ENCODE results near the gene MAD2L1BP.

Gene MAD2L1BP

DNA sequence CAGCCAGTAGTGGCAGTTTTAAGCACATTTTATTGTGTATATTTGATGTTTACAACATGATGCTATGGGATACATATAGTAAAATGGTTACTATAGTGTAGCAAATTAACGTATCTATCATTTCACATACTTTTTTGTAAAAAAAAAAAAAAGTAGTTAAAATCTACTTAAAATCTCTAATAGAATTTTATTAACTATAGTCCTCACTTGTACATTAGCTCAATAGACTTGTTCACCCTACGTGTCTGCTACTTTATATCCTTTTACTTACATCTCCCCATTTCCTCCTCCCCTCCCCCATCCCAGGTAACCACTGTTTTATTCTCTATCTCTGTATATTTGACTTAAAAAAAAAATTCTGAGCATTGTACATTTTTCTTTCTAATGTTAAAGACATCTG is 29.6 kb upstream of the MAD2L1BP start:
- no CpG with 5 or more reads among the region's 2 CpGs for WGBS (ENCODE audit: insufficient coverage)
- Histone ChIP-seq H3K27ac (ENCODE audit: insufficient read depth in 1 of 2, low read depth in 1 of 2, low read length in 2 of 2, poor library complexity in 1 of 2, severe bottlenecking in 2 of 2) (no peak overlapping the region), H3K9me3 (ENCODE audit: control extremely low read depth in 1 of 5, control insufficient read depth in 4 of 5, insufficient read depth in 2 of 5, low read depth in 1 of 5, low read length in 4 of 5) (no peaks in the 10 kb centered on the region), H3K4me3 (ENCODE audit: control insufficient read depth in 1 of 7, extremely low read depth in 1 of 7, insufficient read depth in 4 of 7, low read depth in 2 of 7, low read length in 6 of 7) (no peak overlapping the region), H3K36me3 (ENCODE audit: control insufficient read depth in 4 of 4, insufficient read depth in 4 of 4, low read length in 3 of 4) (peaks cover 7 to 45% (median 28%) of the 10 kb centered on the region in 4 experiments), H3K4me1 (ENCODE audit: control extremely low read depth in 1 of 4, control insufficient read depth in 4 of 4, insufficient read depth in 4 of 4, low read length in 3 of 4) (peaks cover 0 to 5% (median 1%) of the 10 kb centered on the region in 4 experiments), H3K27me3 (replicated peaks in 2 of 5; ENCODE audit: control insufficient read depth in 4 of 5, insufficient read depth in 5 of 5, low read length in 4 of 5) (no peaks in the 10 kb centered on the region)
- CTCF ChIA-PET: interaction anchor here (0.6 to 2.2 kb wide), 4 partner anchors 36 to 996 kb away, joined by 3 to 5 read pairs (median 4); no protein-coding TSS in a partner anchor
- no peak for DNase-seq
- POLR2A ChIA-PET: no interaction called here

DNA sequence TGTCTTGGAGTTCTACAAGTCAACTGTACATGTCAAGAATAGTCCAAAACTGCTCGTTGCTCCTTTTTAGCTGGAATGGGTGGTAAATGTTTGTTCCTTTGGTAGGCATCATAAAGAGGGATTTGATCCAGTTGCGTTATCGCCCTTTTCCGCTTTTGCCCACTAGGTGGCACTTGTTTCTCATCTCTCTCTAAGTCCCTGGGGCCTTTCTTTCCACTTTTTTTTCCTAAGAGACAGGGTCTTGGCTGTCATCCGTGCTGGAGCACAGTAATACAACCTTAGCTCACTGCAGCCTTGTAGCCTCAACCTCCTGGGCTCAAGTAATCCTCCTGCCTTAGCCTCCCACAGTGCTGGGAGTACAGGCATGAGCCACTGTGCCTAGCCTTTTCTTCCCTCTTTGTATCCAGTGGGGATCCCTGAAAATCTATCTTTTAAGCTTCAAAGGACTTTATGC is 27.3 kb upstream of the MAD2L1BP start:
- H3K27ac ChIP-seq (ENCODE audit: insufficient read depth in 1 of 2, low read depth in 1 of 2, low read length in 2 of 2, poor library complexity in 1 of 2, severe bottlenecking in 2 of 2): no peak overlapping the region
- peaks cover 7 to 43% (median 25%) of the 10 kb centered on the region in 4 experiments for H3K36me3 ChIP-seq (ENCODE audit: control insufficient read depth in 4 of 4, insufficient read depth in 4 of 4, low read length in 3 of 4)
- ChIA-PET CTCF (interaction anchor here (0.6 to 5.1 kb wide), 20 partner anchors 8 to 471 kb away, joined by 3 to 32 read pairs (median 4); no protein-coding TSS in a partner anchor), POLR2A (no interaction called here)
- no peak overlapping the region for H3K4me3 ChIP-seq (ENCODE audit: control insufficient read depth in 1 of 7, extremely low read depth in 1 of 7, insufficient read depth in 4 of 7, low read depth in 2 of 7, low read length in 6 of 7)
- DNase-seq: peak; percentile 68 to 77 (median 70)
- H3K4me1 ChIP-seq (ENCODE audit: control extremely low read depth in 1 of 4, control insufficient read depth in 4 of 4, insufficient read depth in 4 of 4, low read length in 3 of 4): peaks cover 0 to 5% (median 1%) of the 10 kb centered on the region in 4 experiments
- H3K27me3 ChIP-seq (replicated peaks in 2 of 5; ENCODE audit: control insufficient read depth in 4 of 5, insufficient read depth in 5 of 5, low read length in 4 of 5): no peaks in the 10 kb centered on the region
- WGBS (ENCODE audit: insufficient coverage): 5% methylated on average over 4 of the region's 5 CpGs
- no peaks in the 10 kb centered on the region for H3K9me3 ChIP-seq (ENCODE audit: control extremely low read depth in 1 of 5, control insufficient read depth in 4 of 5, insufficient read depth in 2 of 5, low read depth in 1 of 5, low read length in 4 of 5)

DNA sequence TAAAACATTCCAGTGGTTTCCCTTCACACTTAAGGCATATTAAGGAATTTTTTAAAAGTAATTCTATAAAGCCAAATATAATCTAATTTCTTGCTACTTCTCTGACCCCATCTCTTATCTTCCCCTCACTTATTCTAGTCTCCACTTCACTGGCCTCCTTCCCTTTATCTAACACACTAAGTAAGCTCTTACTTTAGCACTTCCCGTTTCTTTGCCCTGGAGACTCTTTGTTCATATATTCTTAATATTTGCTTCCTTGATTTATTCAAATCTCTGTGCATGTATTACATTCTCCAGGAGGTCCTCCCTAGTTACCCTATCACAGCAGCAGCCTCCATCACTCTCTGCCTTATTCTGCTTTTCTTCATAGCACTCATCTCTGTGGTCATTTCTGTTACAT is 26.8 kb upstream of the MAD2L1BP start:
- CTCF ChIA-PET: interaction anchor here (0.6 to 5.1 kb wide), 19 partner anchors 9 to 471 kb away, joined by 3 to 32 read pairs (median 4); no protein-coding TSS in a partner anchor
- H3K27me3 ChIP-seq (replicated peaks in 2 of 5; ENCODE audit: control insufficient read depth in 4 of 5, insufficient read depth in 5 of 5, low read length in 4 of 5): no peaks in the 10 kb centered on the region
- no peaks in the 10 kb centered on the region for H3K9me3 ChIP-seq (ENCODE audit: control extremely low read depth in 1 of 5, control insufficient read depth in 4 of 5, insufficient read depth in 2 of 5, low read depth in 1 of 5, low read length in 4 of 5)
- 17% methylated on average over 1 of the region's 1 CpG for WGBS (ENCODE audit: insufficient coverage)
- peak in 2 of 3 donors; percentile 43 to 53 for DNase-seq
- no peak overlapping the region for H3K27ac ChIP-seq (ENCODE audit: insufficient read depth in 1 of 2, low read depth in 1 of 2, low read length in 2 of 2, poor library complexity in 1 of 2, severe bottlenecking in 2 of 2)
- peaks cover 0 to 5% (median 1%) of the 10 kb centered on the region in 4 experiments for H3K4me1 ChIP-seq (ENCODE audit: control extremely low read depth in 1 of 4, control insufficient read depth in 4 of 4, insufficient read depth in 4 of 4, low read length in 3 of 4)
- peaks cover 7 to 47% (median 24%) of the 10 kb centered on the region in 4 experiments for H3K36me3 ChIP-seq (ENCODE audit: control insufficient read depth in 4 of 4, insufficient read depth in 4 of 4, low read length in 3 of 4)
- H3K4me3 ChIP-seq (ENCODE audit: control insufficient read depth in 1 of 7, extremely low read depth in 1 of 7, insufficient read depth in 4 of 7, low read depth in 2 of 7, low read length in 6 of 7): no peak overlapping the region
- POLR2A ChIA-PET: no interaction called here

GRCh38 chr6:43609402-43609801 is 26.2 kb upstream of the MAD2L1BP start:
- peaks cover 9 to 50% (median 27%) of the 10 kb centered on the region in 4 experiments for H3K36me3 ChIP-seq (ENCODE audit: control insufficient read depth in 4 of 4, insufficient read depth in 4 of 4, low read length in 3 of 4)
- POLR2A ChIA-PET: no interaction called here
- no peaks in the 10 kb centered on the region for H3K27me3 ChIP-seq (replicated peaks in 2 of 5; ENCODE audit: control insufficient read depth in 4 of 5, insufficient read depth in 5 of 5, low read length in 4 of 5)
- WGBS (ENCODE audit: insufficient coverage): no CpG with 5 or more reads among the region's 1 CpG
- no peak overlapping the region for H3K4me3 ChIP-seq (ENCODE audit: control insufficient read depth in 1 of 7, extremely low read depth in 1 of 7, insufficient read depth in 4 of 7, low read depth in 2 of 7, low read length in 6 of 7)
- no peak overlapping the region for H3K27ac ChIP-seq (ENCODE audit: insufficient read depth in 1 of 2, low read depth in 1 of 2, low read length in 2 of 2, poor library complexity in 1 of 2, severe bottlenecking in 2 of 2)
- H3K9me3 ChIP-seq (ENCODE audit: control extremely low read depth in 1 of 5, control insufficient read depth in 4 of 5, insufficient read depth in 2 of 5, low read depth in 1 of 5, low read length in 4 of 5): no peaks in the 10 kb centered on the region
- DNase-seq: no peak
- CTCF ChIA-PET: interaction anchor here (1.0 to 5.1 kb wide), 13 partner anchors 10 to 470 kb away, joined by 3 to 32 read pairs (median 5); no protein-coding TSS in a partner anchor
- peaks cover 0 to 5% (median 1%) of the 10 kb centered on the region in 4 experiments for H3K4me1 ChIP-seq (ENCODE audit: control extremely low read depth in 1 of 4, control insufficient read depth in 4 of 4, insufficient read depth in 4 of 4, low read length in 3 of 4)

DNA sequence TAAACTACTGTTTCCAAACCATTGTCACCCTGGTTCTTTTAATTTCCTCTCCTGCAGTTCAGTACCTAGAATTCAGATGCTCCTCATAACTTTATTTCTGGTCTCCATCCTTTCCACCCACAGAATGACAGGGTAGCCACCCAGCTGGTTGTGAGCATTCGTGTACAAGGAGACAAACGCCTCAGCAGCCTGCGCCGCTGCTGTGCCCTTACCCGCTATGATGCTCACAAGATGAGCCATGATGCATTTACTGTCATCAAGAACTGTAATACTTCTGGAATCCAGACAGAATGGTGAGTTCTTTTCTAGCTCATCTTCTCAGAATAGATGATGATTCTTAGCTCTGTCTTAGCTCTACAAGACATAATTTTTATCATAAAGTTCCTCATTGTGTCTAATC is 25.2 kb upstream of the MAD2L1BP start:
- H3K9me3 ChIP-seq (ENCODE audit: control extremely low read depth in 1 of 5, control insufficient read depth in 4 of 5, insufficient read depth in 2 of 5, low read depth in 1 of 5, low read length in 4 of 5): no peaks in the 10 kb centered on the region
- DNase-seq: no peak
- H3K36me3 ChIP-seq (ENCODE audit: control insufficient read depth in 4 of 4, insufficient read depth in 4 of 4, low read length in 3 of 4): peaks cover 5 to 46% (median 28%) of the 10 kb centered on the region in 4 experiments
- H3K4me3 ChIP-seq (ENCODE audit: control insufficient read depth in 1 of 7, extremely low read depth in 1 of 7, insufficient read depth in 4 of 7, low read depth in 2 of 7, low read length in 6 of 7): no peak overlapping the region
- H3K27ac ChIP-seq (ENCODE audit: insufficient read depth in 1 of 2, low read depth in 1 of 2, low read length in 2 of 2, poor library complexity in 1 of 2, severe bottlenecking in 2 of 2): no peak overlapping the region
- ChIA-PET POLR2A (no interaction called here), CTCF (interaction anchor here (0.6 to 5.1 kb wide), 9 partner anchors 9 to 468 kb away, joined by 3 to 32 read pairs (median 3); partner anchors contain the start of gene GTPBP2)
- peaks cover 0 to 5% (median 1%) of the 10 kb centered on the region in 4 experiments for H3K4me1 ChIP-seq (ENCODE audit: control extremely low read depth in 1 of 4, control insufficient read depth in 4 of 4, insufficient read depth in 4 of 4, low read length in 3 of 4)
- H3K27me3 ChIP-seq (replicated peaks in 2 of 5; ENCODE audit: control insufficient read depth in 4 of 5, insufficient read depth in 5 of 5, low read length in 4 of 5): no peaks in the 10 kb centered on the region
- 98% methylated on average over 5 of the region's 5 CpGs for WGBS (ENCODE audit: insufficient coverage)

GRCh38 chr6:43613721-43614395 is 21.8 kb upstream of the MAD2L1BP start:
- H3K4me3 ChIP-seq (ENCODE audit: control insufficient read depth in 1 of 7, extremely low read depth in 1 of 7, insufficient read depth in 4 of 7, low read depth in 2 of 7, low read length in 6 of 7): no peak overlapping the region
- H3K27me3 ChIP-seq (replicated peaks in 2 of 5; ENCODE audit: control insufficient read depth in 4 of 5, insufficient read depth in 5 of 5, low read length in 4 of 5): no peaks in the 10 kb centered on the region
- 98% methylated on average over 6 of the region's 6 CpGs for WGBS (ENCODE audit: insufficient coverage)
- CTCF ChIA-PET: interaction anchor here (0.6 to 1.1 kb wide), 3 partner anchors 12 to 87 kb away, joined by 3 to 4 read pairs (median 3); partner anchors contain the start of gene GTPBP2
- POLR2A ChIA-PET: interaction anchor here (1.0 kb wide), 2 partner anchors 8 to 22 kb away, joined by 3 to 5 read pairs; partner anchors contain the start of gene MAD2L1BP
- H3K9me3 ChIP-seq (ENCODE audit: control extremely low read depth in 1 of 5, control insufficient read depth in 4 of 5, insufficient read depth in 2 of 5, low read depth in 1 of 5, low read length in 4 of 5): no peaks in the 10 kb centered on the region
- H3K4me1 ChIP-seq (ENCODE audit: control extremely low read depth in 1 of 4, control insufficient read depth in 4 of 4, insufficient read depth in 4 of 4, low read length in 3 of 4): no peaks in the 10 kb centered on the region
- no peak overlapping the region for H3K27ac ChIP-seq (ENCODE audit: insufficient read depth in 1 of 2, low read depth in 1 of 2, low read length in 2 of 2, poor library complexity in 1 of 2, severe bottlenecking in 2 of 2)
- H3K36me3 ChIP-seq (ENCODE audit: control insufficient read depth in 4 of 4, insufficient read depth in 4 of 4, low read length in 3 of 4): peaks cover 3 to 35% (median 26%) of the 10 kb centered on the region in 4 experiments
- DNase-seq: no peak

- Histone ChIP-seq H3K4me1 (ENCODE audit: control extremely low read depth in 1 of 4, control insufficient read depth in 4 of 4, insufficient read depth in 4 of 4, low read length in 3 of 4) (peaks cover 0 to under 1% (median under 1%) of the 10 kb centered on the region in 4 experiments), H3K36me3 (ENCODE audit: control insufficient read depth in 4 of 4, insufficient read depth in 4 of 4, low read length in 3 of 4) (peaks cover 3 to 34% (median 28%) of the 10 kb centered on the region in 4 experiments), H3K27me3 (replicated peaks in 2 of 5; ENCODE audit: control insufficient read depth in 4 of 5, insufficient read depth in 5 of 5, low read length in 4 of 5) (no peaks in the 10 kb centered on the region), H3K4me3 (ENCODE audit: control insufficient read depth in 1 of 7, extremely low read depth in 1 of 7, insufficient read depth in 4 of 7, low read depth in 2 of 7, low read length in 6 of 7) (no peak overlapping the region), H3K9me3 (ENCODE audit: control extremely low read depth in 1 of 5, control insufficient read depth in 4 of 5, insufficient read depth in 2 of 5, low read depth in 1 of 5, low read length in 4 of 5) (no peaks in the 10 kb centered on the region), H3K27ac (ENCODE audit: insufficient read depth in 1 of 2, low read depth in 1 of 2, low read length in 2 of 2, poor library complexity in 1 of 2, severe bottlenecking in 2 of 2) (no peak overlapping the region)
- 100% methylated on average over 1 of the region's 3 CpGs for WGBS (ENCODE audit: insufficient coverage)
- no peak for DNase-seq
- POLR2A ChIA-PET: no interaction called here
- CTCF ChIA-PET: interaction anchor here (0.6 to 1.1 kb wide), 4 partner anchors 11 to 487 kb away, joined by 3 to 4 read pairs (median 3); partner anchors contain the start of gene GTPBP2
These were observed 21.3 kb upstream of the MAD2L1BP start for GRCh38 chr6:43614396-43614730.

All from common myeloid progenitor, CD34-positive (primary cell).